DOHH2 (cell line): ENCODE data around the gene STK32C.
"Not testable (repeated sequence)": the region's sequence is repeated elsewhere in the genome, so short reads cannot be mapped to it uniquely, and the experiment has no call there.

Experiments
- H3F3A ChIP-seq: fragments of 200-600 bp; sonication (generic), shearing (Covaris generic); 2 replicates; pipeline ENCODE4 v1.6.0; 2016; ENCODE audit warnings: antibody characterized with exemption, mild to moderate bottlenecking; ENCODE audit not compliant: control insufficient read depth, insufficient read depth
- H3K27ac ChIP-seq: fragments of 200-600 bp; sonication (generic); 2 replicates; pipeline ENCODE4 v1.5.1; 2014; ENCODE audit warnings: low read depth, mild to moderate bottlenecking, low read length, moderate library complexity
- H3K27me3 ChIP-seq: fragments of 200-600 bp; sonication (generic); 2 replicates; pipeline ENCODE4 v1.6.1; 2014; ENCODE audit warnings: mild to moderate bottlenecking, low read length, mixed read lengths; ENCODE audit not compliant: control insufficient read depth
- H3K36me3 ChIP-seq: fragments of 200-600 bp; sonication (generic); 2 replicates; pipeline ENCODE4 v1.6.1; 2014; ENCODE audit warnings: mild to moderate bottlenecking, low read length, moderate library complexity, mixed read lengths; ENCODE audit not compliant: control insufficient read depth
- H3K4me1 ChIP-seq: fragments of 200-600 bp; sonication (generic); 2 replicates; pipeline ENCODE4 v1.6.1; 2014; ENCODE audit warnings: mild to moderate bottlenecking, low read length, mixed read lengths; ENCODE audit not compliant: control insufficient read depth
- H3K4me2 ChIP-seq: fragments of 200-600 bp; sonication (generic); 2 replicates; pipeline ENCODE4 v1.6.0; 2014; ENCODE audit warnings: mild to moderate bottlenecking, low read length, moderate library complexity
- H3K4me3 ChIP-seq: fragments of 200-600 bp; sonication (generic); 2 replicates; pipeline ENCODE4 v1.5.1; 2014; ENCODE audit warnings: mild to moderate bottlenecking, low read length, mixed read lengths
- H3K79me2 ChIP-seq: fragments of 200-600 bp; sonication (generic); 2 replicates; pipeline ENCODE4 v1.6.1; 2014; ENCODE audit warnings: mild to moderate bottlenecking, low read length, mixed read lengths; ENCODE audit not compliant: control insufficient read depth
- H3K9me2 ChIP-seq: fragments of 200-600 bp; sonication (generic); replicated peaks from 2 replicates; pipeline ENCODE4 v1.6.1; 2014; ENCODE audit warnings: mild to moderate bottlenecking, low read length, mixed read lengths; ENCODE audit not compliant: control insufficient read depth
- H3K9me3 ChIP-seq: fragments of 200-600 bp; sonication (generic); 2 replicates; pipeline ENCODE4 v1.6.1; 2014; ENCODE audit warnings: antibody characterized with exemption, low read length, mixed read lengths; ENCODE audit not compliant: control insufficient read depth, insufficient read depth
- H4K20me1 ChIP-seq: fragments of 200-600 bp; sonication (generic); 2 replicates; pipeline ENCODE4 v1.6.0; 2014; ENCODE audit warnings: low read depth, mild to moderate bottlenecking, antibody characterized with exemption, low read length, moderate library complexity; ENCODE audit not compliant: control insufficient read depth, insufficient read depth
- CTCF ChIP-seq: fragments of 200-600 bp; sonication (generic); IDR thresholded peaks from one replicate; pipeline ENCODE4 v1.5.1; 2014; ENCODE audit warnings: antibody characterized with exemption, mild to moderate bottlenecking, low read depth, low read length; ENCODE audit not compliant: poor library complexity, severe bottlenecking
- EZH2phosphoT487 ChIP-seq: fragments of 200-600 bp; sonication (generic); IDR thresholded peaks from 2 replicates; pipeline ENCODE4 v1.6.1; 2017; ENCODE audit warnings: borderline replicate concordance, mild to moderate bottlenecking, antibody characterized with exemption, low read length, moderate library complexity, mixed read lengths

Gene STK32C

GRCh38 chr10:132352462-132353308 is 44.9 kb upstream of the STK32C start:
- H3K27me3 ChIP-seq, H3F3A ChIP-seq, H3K36me3 ChIP-seq, H3K9me3 ChIP-seq, H3K4me2 ChIP-seq, H3K79me2 ChIP-seq, H4K20me1 ChIP-seq, H3K4me1 ChIP-seq, H3K4me3 ChIP-seq, H3K27ac ChIP-seq, H3K9me2 ChIP-seq: not testable (repeated sequence)
- TF ChIP-seq CTCF: peak; percentile 72

DNA sequence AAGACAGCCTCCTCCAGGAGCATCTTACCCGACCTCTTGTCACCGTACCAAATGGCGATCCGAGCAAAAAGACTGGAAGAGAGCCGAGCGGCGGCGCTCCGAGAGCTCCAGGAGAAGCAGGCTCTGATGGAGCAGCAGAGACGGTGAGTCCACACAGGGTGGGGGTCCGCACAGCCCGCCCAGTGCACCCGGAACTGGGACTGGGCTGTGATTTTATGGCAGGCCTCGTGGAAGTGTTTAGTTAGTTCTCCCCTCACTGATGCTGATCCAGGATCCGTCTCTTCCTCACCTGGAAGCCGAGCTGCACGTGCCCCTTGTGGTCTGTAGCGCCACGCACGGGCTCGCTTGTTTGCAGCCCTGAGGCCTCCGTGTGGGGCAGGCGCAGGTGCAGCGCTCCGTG is 43.9 kb upstream of the STK32C start:
- Histone ChIP-seq H3K4me2 (no peak overlapping the region), H3K36me3 (no peaks in the 10 kb centered on the region), H3K9me3 (no peaks in the 10 kb centered on the region), H3K9me2 (no peaks in the 10 kb centered on the region), H3K4me1 (no peaks in the 10 kb centered on the region), H3K27me3 (no peaks in the 10 kb centered on the region), H3F3A (no peaks in the 10 kb centered on the region), H4K20me1 (no peaks in the 10 kb centered on the region), H3K4me3 (no peak overlapping the region), H3K27ac (no peak overlapping the region), H3K79me2 (no peaks in the 10 kb centered on the region)
- no peak for TF ChIP-seq EZH2phosphoT487

GRCh38 chr10:132350946-132351345 is 43.2 kb upstream of the STK32C start:
- no peaks in the 10 kb centered on the region for H3K4me1 ChIP-seq
- no peaks in the 10 kb centered on the region for H3K79me2 ChIP-seq
- H3K4me2 ChIP-seq: no peak overlapping the region
- H3K4me3 ChIP-seq: no peak overlapping the region
- no peaks in the 10 kb centered on the region for H3K27me3 ChIP-seq
- H3K9me2 ChIP-seq: no peaks in the 10 kb centered on the region
- H3K36me3 ChIP-seq: no peaks in the 10 kb centered on the region
- no peak overlapping the region for H3K27ac ChIP-seq
- H4K20me1 ChIP-seq: no peaks in the 10 kb centered on the region
- no peaks in the 10 kb centered on the region for H3F3A ChIP-seq
- TF ChIP-seq CTCF: no peak
- no peak for TF ChIP-seq EZH2phosphoT487
- no peaks in the 10 kb centered on the region for H3K9me3 ChIP-seq

DNA sequence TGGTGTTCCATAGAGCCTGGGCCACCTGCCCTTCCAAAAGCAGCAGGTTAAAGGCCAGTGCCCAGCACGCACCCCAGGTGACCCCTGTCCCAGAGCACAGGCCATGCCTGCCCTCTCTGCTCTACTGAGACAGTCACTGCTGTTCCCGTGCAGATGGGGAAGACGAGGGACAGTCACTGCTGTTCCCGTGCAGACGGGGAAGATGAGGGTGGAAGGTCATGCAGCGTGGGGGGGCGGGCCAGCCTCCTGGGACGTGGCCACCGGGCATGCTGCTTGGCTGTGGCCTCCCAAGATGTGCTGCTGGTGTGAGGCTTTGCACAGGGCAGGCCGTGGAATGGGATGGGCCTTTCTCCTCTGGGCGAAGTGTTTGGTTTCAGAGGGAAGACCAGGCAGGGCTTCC is 42.6 kb upstream of the STK32C start:
- Histone ChIP-seq H3K4me3 (no peak overlapping the region), H3K27ac (no peak overlapping the region), H3K27me3 (no peaks in the 10 kb centered on the region), H3F3A (no peaks in the 10 kb centered on the region), H3K9me2 (no peaks in the 10 kb centered on the region), H4K20me1 (no peaks in the 10 kb centered on the region), H3K9me3 (no peaks in the 10 kb centered on the region), H3K4me1 (no peaks in the 10 kb centered on the region), H3K4me2 (no peak overlapping the region), H3K36me3 (no peaks in the 10 kb centered on the region), H3K79me2 (no peaks in the 10 kb centered on the region)
- TF ChIP-seq CTCF (no peak), EZH2phosphoT487 (no peak)
